ENCODE data around the gene CDKN2D.

- no peak for TF ChIP-seq CTCF (IDR thresholded peaks at IDR 0.05 in 2 of 3, conservative IDR thresholded peaks at IDR 0.05 in 1 of 3; ENCODE audit: borderline replicate concordance in 1 of 3, insufficient read depth in 1 of 3, low read depth in 2 of 3, low read length in 2 of 3)
- TF ChIP-seq REST (IDR thresholded peaks at IDR 0.05; ENCODE audit: low read depth): no peak
- no peak for TF ChIP-seq YY1 (IDR thresholded peaks at IDR 0.05; ENCODE audit: extremely low read depth, insufficient replicate concordance, low read depth, low read length)
- no peak for TF ChIP-seq FOSL1 (IDR thresholded peaks at IDR 0.05; ENCODE audit: low read depth)
- TF ChIP-seq POLR2AphosphoS5 (IDR thresholded peaks at IDR 0.05; ENCODE audit: low read depth, low read length): no peak
These were observed 47.2 kb downstream of the CDKN2D start for GRCh38 chr19:10521461-10522171.

Measured in HCT116 (cell line).